Measurements from ENCODE around the gene IFNA5. TPM values are rescaled to one million over a fixed set of nuclear protein-coding genes. Genes with fewer than 3 reads are reported as not detected.

IFNA5 gene
- total RNA-seq: under 1 TPM in 1 of 2 donors, not detected in 1; 0.28 TPM
- under 1 TPM in 1 of 2 donors, not detected in 1; 0.12 TPM for polyA plus RNA-seq
- long read RNA-seq, donor 1: 0 reads
- long read RNA-seq, donor 2: 0 reads
- long read RNA-seq, donor 3: 0 reads
- long read RNA-seq, donor 4: 0 reads
- long read RNA-seq, donor 5: 0 reads

DNA sequence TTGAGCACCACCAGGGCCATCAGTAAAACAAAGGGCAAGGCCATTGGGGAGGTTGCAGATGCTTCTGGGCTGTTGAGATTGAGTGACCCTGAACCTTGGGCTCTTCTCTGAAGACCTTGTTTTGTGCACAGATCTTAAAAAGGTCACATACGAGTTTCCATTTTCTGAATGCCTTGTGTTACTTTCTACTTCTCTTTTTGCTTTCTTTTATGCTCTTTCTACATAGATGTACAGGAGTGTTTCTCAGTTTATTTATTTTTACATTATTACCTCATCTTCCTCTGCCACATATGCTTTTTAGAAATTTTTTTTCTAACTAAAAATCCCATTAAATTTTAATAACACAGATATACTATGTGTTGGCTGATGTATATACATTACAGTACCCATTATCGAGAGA, at the start of gene IFNA5:
Gene IFNA5, minus strand, starts transcription at position 101 of the 400 bp plus-strand sequence. Its CDS starts 57 bp downstream, at position 44.
- ATAC-seq (ENCODE audit: insufficient read depth, low FRiP score) (no peak), DNase-seq (no peak)
- Histone ChIP-seq H3K4me3 (no peak within 1 kb of the TSS), H3K36me3 (ENCODE audit: control insufficient read depth in 4 of 4, insufficient read depth in 4 of 4, low read length in 4 of 4) (no peaks in the 10 kb centered on the region), H3K4me1 (ENCODE audit: control insufficient read depth in 5 of 5, insufficient read depth in 5 of 5, low read length in 5 of 5) (no peaks in the 10 kb centered on the region), H3K27me3 (ENCODE audit: control insufficient read depth in 3 of 3, insufficient read depth in 3 of 3, low read length in 2 of 3) (peaks cover 0 to 4% (median 0%) of the 10 kb centered on the region in 3 donors), H3K27ac (ENCODE audit: low read depth in 1 of 2, low read length in 1 of 2) (no peak within 1 kb of the TSS), H3K9me3 (ENCODE audit: control insufficient read depth in 4 of 4, insufficient read depth in 3 of 4, low read length in 3 of 4) (no peaks in the 10 kb centered on the region), H3K9ac (ENCODE audit: insufficient read depth in 1 of 2, low read length in 2 of 2) (no peak within 1 kb of the TSS)
- WGBS, 2 donors: 77 to 89% methylated on average over 2 of the region's 2 CpGs
- TF ChIP-seq, protein P1, sequence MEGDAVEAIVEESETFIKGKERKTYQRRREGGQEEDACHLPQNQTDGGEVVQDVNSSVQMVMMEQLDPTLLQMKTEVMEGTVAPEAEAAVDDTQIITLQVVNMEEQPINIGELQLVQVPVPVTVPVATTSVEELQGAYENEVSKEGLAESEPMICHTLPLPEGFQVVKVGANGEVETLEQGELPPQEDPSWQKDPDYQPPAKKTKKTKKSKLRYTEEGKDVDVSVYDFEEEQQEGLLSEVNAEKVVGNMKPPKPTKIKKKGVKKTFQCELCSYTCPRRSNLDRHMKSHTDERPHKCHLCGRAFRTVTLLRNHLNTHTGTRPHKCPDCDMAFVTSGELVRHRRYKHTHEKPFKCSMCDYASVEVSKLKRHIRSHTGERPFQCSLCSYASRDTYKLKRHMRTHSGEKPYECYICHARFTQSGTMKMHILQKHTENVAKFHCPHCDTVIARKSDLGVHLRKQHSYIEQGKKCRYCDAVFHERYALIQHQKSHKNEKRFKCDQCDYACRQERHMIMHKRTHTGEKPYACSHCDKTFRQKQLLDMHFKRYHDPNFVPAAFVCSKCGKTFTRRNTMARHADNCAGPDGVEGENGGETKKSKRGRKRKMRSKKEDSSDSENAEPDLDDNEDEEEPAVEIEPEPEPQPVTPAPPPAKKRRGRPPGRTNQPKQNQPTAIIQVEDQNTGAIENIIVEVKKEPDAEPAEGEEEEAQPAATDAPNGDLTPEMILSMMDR (IDR thresholded peaks at IDR 0.05; ENCODE audit: control extremely low read depth, extremely low read depth): no peak

DNA sequence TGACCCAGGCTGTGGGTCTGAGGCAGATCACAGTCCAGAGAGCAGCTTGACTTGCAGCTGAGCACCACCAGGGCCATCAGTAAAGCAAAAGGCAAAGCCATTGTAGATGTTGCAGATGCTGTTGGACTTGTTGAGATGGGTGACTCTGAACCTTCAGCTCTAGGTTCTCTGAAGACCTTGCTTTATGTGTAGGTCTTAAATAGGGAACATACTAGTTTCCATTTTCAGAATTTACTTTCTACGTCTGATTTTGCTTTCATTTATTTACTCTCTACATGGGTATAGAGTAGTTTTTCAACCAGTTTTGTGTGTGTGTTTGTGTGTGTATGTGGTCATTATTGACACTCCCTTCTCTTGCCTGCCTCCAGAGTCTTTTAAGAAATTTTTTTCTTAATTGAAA, 45.7 kb upstream of the IFNA5 start, which contains the start of gene IFNA6:
Gene IFNA6, minus strand, starts transcription at position 101 of the 400 bp plus-strand sequence. Its CDS starts 0 bp downstream, at position 101.
- no peak within 1 kb of the TSS for H3K9ac ChIP-seq (ENCODE audit: insufficient read depth in 1 of 2, low read length in 2 of 2)
- no peak for ATAC-seq (ENCODE audit: insufficient read depth, low FRiP score)
- 80 to 90% methylated on average over 1 of the region's 1 CpG for WGBS, 2 donors
- H3K4me3 ChIP-seq: no peak within 1 kb of the TSS
- no peaks in the 10 kb centered on the region for H3K9me3 ChIP-seq (ENCODE audit: control insufficient read depth in 4 of 4, insufficient read depth in 3 of 4, low read length in 3 of 4)
- no peaks in the 10 kb centered on the region for H3K27me3 ChIP-seq (ENCODE audit: control insufficient read depth in 3 of 3, insufficient read depth in 3 of 3, low read length in 2 of 3)
- TF ChIP-seq, protein P1 (IDR thresholded peaks at IDR 0.05; ENCODE audit: control extremely low read depth, extremely low read depth): no peak
- DNase-seq: no peak
- no peak within 1 kb of the TSS for H3K27ac ChIP-seq (ENCODE audit: low read depth in 1 of 2, low read length in 1 of 2)
- H3K4me1 ChIP-seq (ENCODE audit: control insufficient read depth in 5 of 5, insufficient read depth in 5 of 5, low read length in 5 of 5): no peaks in the 10 kb centered on the region
- no peaks in the 10 kb centered on the region for H3K36me3 ChIP-seq (ENCODE audit: control insufficient read depth in 4 of 4, insufficient read depth in 4 of 4, low read length in 4 of 4)

DNA sequence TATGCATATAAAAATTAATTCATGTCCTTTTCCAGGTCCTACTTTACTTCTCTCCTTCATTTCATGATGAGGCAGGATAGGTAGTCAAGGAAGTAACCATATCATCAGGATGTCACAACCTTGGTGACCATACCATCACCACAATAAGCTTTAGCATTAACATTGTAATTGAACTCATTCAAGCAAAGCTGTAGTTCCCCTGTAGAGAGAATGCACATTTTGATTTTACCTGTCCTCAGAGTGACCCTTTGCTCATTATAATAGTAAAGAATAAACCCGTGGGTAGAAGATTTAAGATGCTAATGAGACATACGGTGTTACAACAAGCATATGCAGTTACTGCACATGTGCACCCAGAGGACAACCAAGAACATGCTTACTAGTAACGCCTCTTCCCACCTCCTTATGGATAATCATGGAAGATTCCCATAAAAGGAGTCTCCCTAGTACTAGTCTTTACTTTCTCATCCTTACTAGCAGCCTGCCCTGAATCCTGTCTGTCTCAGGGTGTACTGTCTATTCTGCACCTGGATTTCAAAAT, 43.4 kb upstream of the IFNA5 start:
- TF ChIP-seq, protein P1 (IDR thresholded peaks at IDR 0.05; ENCODE audit: control extremely low read depth, extremely low read depth): no peak

More for the DNA sequence above, 43.4 kb upstream of the IFNA5 start:
- Histone ChIP-seq H3K4me3 (no peak overlapping the region), H3K27ac (ENCODE audit: low read depth in 1 of 2, low read length in 1 of 2) (no peak overlapping the region), H3K9ac (ENCODE audit: insufficient read depth in 1 of 2, low read length in 2 of 2) (no peak overlapping the region), H3K27me3 (ENCODE audit: control insufficient read depth in 3 of 3, insufficient read depth in 3 of 3, low read length in 2 of 3) (no peaks in the 10 kb centered on the region), H3K36me3 (ENCODE audit: control insufficient read depth in 4 of 4, insufficient read depth in 4 of 4, low read length in 4 of 4) (no peaks in the 10 kb centered on the region), H3K4me1 (ENCODE audit: control insufficient read depth in 5 of 5, insufficient read depth in 5 of 5, low read length in 5 of 5) (no peaks in the 10 kb centered on the region), H3K9me3 (ENCODE audit: control insufficient read depth in 4 of 4, insufficient read depth in 3 of 4, low read length in 3 of 4) (peaks cover 0 to 6% (median 0%) of the 10 kb centered on the region in 4 donors)
- 79 to 85% methylated on average over 3 of the region's 3 CpGs for WGBS, 2 donors
- ATAC-seq (ENCODE audit: insufficient read depth, low FRiP score): no peak
- no peak for DNase-seq

All from lung (tissue), 16 donors.